SK-N-SH treated with all-trans-retinoic acid at 6 μM for 48 hours (cell line): Measurements from ENCODE around the gene CCBE1.

Source experiments
- PATZ1 ChIP-seq: fragments of 250-450 bp; sonication (Bioruptor Pico); IDR thresholded peaks from 2 replicates; pipeline ENCODE4 v1.8.0; 2020; ENCODE audit warnings: mild to moderate bottlenecking, moderate library complexity, borderline replicate concordance
- SNAI2 ChIP-seq: fragments of 250-450 bp; sonication (Bioruptor Pico); IDR thresholded peaks from 2 replicates; pipeline ENCODE4 v1.5.0; 2020; ENCODE audit warnings: mild to moderate bottlenecking, moderate library complexity
- ZFP30 ChIP-seq: fragments of 450-650 bp; formaldehyde crosslinking; IDR thresholded peaks from 2 replicates; pipeline ENCODE4 v1.5.0; 2022; ENCODE audit warnings: mild to moderate bottlenecking, moderate library complexity

GRCh38 chr18:59639821-59640220, 57.4 kb downstream of the CCBE1 start:
- TF ChIP-seq ZFP30 (CRISPR knock-in tag) (no peak), SNAI2 (no peak), PATZ1 (CRISPR knock-in tag) (no peak)
